ENCODE data around the gene HLA-DQA1.
"Not testable (repeated sequence)": the region's sequence is repeated elsewhere in the genome, so short reads cannot be mapped to it uniquely, and the experiment has no call there.

Gene HLA-DQA1

GRCh38 chr6:32622545-32623401, 14.4 kb upstream of the HLA-DQA1 start:
- DNase-seq: no peak

GRCh38 chr6:32623693-32624092, 13.5 kb upstream of the HLA-DQA1 start:
- DNase-seq: no peak

DNA sequence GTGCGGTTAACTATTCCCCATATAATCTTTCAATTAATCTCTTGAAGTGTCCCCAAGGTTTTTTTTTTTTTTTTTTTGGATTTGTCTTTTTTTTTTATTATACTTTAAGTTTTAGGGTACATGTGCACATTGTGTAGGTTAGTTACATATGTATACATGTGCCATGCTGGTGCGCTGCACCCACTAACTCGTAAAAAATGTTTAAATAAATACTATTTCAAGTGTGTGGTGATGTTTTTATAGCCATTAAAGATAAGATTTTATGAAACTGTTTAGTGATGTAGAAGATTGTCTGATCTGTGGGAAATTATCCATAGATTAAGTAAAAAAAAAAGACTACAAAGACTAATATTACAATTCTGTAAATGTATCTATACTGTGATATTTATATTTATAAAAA, 12.6 kb upstream of the HLA-DQA1 start:
- no peak for DNase-seq

DNA sequence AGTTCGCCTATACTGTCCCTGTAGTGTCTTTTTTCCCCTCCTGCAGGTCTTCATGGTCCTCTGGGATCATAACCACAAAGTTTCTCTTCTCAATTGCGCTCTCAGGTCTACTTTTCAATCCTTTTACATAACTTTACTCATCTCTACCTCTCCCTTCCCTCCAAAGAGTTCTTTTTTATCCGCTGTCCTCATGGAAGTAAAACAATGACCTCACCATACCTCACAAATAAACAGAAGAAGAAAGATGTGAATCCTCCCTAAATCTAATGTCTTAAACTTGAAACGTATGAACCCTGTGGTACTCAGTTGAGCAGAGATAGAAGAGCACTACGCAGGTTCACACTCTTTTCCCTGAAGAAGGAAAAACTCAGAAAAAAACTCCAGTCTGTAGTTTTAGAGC, 12.1 kb upstream of the HLA-DQA1 start:
- no peak for DNase-seq

DNA sequence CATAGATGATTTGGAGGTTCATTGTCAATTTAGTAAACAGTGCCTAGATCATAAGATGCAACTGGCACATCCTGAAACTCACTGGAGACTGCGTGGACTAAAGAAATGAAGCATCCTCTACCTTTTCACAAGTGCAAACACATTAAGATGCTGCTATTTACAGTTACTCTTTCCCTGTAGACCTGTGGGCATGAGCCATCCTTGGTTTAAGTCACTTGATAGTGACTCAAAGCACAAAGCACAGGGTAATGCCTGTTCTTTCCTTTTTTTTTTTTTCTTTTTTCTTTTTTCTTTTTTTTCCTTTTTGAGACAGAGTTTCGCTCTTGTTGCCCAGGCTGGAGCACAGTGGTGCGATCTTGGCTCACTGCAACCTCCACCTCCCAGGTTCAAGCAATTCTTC, 10.0 kb upstream of the HLA-DQA1 start:
- no peak for DNase-seq

DNA sequence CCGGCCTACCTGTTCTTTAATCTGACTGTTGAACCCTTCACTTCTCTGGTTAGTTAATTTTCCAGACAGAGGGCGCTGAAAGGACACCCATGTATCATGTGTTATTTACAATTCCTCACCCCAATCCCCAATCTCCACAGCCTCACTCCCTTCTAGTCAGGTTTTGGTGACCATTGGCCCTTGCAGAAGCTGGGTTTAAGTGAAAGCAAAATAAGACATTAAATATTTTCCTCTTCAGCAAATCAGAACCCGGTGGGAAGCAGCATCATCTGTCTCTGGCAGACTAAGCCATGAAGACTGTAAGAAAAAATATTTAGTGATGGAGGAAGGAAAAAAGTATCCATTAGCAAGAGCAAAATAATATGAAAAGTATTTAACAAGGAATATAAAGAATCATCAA, 9.4 kb upstream of the HLA-DQA1 start:
- DNase-seq: no peak

GRCh38 chr6:32629793-32630192, 7.4 kb upstream of the HLA-DQA1 start:
- DNase-seq: not testable (repeated sequence)

GRCh38 chr6:32635526-32636123, 1.6 kb upstream of the HLA-DQA1 start:
- DNase-seq: no peak

DNA sequence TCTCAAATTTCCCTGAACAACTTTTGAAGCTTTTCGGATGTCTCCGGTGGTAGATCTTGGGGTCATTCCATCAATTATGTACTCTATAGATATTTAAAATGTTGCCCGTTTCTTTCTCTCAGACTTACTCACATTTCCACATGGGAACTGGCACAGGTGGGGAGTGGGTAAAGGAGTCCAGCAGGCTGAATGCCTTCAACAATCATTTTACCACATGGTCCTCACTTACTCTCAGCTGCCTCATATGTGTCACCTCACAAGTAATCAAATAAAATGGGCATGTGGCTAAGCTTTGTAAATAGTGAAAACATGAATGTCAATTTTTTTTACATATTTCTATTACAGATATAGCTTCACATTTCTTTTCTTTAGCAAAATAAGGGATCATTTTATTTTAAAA, 677 bp downstream of the HLA-DQA1 start:
- no peak for DNase-seq

GRCh38 chr6:32638532-32639219, 1.5 kb downstream of the HLA-DQA1 start:
- no peak for DNase-seq

DNA sequence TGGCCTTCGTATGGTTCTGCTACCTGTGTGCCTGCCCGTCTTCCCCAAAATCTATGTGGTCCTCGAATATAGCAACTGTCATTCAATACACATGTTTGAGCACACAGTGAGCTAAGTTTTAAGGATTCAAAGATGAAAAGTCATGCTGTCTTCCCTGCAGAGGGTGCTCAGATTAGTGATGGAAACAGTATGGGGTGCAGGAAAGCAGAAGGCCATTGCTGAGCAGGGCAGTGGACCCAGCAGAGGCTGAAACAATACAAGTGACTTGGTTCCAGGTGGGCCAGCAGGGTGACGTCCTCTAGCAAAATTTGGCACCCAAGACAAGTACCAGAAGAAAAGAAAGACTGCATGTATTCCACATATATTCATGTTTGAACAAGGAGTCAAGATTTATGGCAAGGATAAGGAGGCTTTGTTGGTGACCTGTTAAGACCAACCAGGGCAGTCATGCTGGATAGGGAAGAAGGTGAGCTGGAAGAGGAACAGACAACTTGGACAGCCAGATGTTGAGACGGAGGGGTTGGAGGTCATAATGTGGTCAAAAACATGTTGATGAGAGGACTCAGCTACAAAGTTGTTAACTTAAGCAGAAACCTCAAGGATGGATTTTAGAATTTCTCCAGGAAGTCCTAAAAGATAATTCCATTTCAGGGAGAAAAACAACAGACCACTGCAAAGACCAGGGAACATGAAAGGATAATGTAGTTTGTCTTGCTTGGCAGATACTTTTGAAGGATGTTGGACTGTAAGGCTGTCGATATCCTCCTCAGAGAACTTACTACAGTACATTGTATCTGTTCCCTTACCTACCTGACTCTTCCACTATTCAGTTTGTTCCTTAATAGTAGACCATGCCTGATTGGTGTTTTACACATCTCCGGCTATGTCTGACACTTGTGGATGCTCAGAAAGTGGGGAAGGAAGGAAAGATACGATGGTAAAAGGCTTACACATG, 2.5 kb downstream of the HLA-DQA1 start:
- no peak for DNase-seq

GRCh38 chr6:32641122-32641521, 3.9 kb downstream of the HLA-DQA1 start:
- no peak for DNase-seq

DNA sequence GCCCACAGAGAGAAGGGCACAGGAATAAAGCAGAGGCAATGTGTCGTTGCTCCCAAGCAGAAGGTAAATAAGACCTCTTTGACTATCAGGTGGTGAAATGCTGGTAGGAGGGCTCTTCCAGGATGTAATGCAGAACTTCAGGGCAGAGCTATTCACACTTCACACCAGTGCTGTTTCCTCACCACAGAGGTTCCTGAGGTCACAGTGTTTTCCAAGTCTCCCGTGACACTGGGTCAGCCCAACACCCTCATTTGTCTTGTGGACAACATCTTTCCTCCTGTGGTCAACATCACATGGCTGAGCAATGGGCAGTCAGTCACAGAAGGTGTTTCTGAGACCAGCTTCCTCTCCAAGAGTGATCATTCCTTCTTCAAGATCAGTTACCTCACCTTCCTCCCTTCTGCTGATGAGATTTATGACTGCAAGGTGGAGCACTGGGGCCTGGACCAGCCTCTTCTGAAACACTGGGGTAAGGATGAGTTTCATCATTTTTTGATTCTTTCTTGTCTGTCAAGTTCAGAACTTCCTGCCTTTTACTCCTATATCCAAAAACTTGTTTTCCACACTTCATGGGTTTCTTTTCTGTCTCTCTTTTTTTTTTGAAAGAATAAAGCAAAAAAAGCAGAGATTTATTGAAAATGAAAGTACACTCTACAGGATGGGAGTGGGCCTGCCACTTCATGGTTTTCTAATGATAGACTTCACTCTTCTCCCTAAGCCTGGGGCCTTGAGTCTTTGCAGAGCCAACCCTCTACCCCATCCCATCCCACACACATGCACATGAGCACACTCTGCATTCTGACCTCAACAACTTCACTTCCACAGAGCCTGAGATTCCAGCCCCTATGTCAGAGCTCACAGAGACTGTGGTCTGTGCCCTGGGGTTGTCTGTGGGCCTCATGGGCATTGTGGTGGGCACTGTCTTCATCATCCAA, 4.8 kb downstream of the HLA-DQA1 start:
- not testable (repeated sequence) for DNase-seq

DNA sequence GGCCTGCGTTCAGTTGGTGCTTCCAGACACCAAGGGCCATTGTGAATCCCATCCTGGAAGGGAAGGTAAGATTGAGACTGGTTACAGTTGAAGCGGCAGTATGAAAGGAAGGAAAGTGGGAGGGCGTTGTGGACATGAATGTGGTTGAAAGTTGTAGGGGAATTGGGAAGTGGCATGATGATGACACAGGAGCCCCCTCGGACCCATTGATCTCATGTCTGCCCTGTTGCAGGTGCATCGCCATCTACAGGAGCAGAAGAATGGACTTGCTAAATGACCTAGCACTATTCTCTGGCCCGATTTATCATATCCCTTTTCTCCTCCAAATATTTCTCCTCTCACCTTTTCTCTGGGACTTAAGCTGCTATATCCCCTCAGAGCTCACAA, 5.5 kb downstream of the HLA-DQA1 start:
- DNase-seq: no peak

GRCh38 chr6:32643904-32644303, 6.7 kb downstream of the HLA-DQA1 start:
- DNase-seq: no peak

DNA sequence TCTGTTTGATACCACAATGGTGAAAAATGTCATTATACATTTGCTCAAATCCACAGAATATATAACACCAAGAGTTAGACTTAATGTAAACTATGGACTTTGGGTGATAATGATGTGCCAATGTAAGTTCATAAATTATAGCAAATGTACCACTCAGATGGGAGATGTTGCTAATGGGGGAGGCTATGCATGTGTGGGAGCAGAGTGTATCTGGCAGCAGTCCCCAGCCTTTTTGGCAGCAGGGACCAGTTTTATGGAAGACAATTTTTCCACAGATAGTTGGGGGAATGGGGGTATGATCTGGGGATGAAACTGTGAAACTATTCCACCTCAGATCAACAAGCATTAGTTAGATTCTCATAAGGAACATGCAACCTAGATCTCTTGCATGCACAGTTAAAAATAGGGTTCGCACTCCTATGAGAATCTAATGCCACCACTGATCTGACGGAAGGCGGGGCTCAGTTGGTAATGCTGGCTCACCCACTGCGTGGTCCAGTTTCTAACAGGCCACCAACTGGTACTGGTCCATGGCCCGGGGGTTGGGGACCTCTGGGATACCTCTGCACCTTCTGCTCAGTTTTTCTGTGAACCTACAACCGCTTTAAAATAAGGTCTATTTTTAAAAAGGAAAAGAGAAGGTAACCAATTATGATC, 8.0 kb downstream of the HLA-DQA1 start:
- no peak for DNase-seq

DNA sequence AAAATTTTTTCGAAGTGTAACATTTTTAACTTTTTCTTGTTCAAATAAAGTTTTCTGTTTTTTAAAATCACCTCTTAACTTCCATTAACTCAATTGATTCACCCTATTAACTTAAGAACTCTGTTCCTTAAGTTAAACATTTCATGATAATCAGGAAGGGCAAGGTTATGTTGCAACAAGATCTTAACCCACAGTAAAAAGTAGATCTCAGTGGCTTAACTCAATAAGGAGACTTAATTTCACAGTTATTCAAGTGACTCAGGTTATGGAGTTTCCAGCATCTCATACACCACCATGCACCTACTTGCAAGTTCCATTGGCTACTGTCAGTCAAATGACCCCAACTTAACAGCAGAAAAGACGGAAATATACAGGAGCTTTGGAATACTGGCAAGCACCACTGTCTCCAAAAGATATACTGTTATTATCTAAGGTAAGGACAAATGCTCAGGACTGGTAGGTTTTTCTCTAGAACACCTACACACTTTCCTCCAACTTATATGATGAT, 18.1 kb downstream of the HLA-DQA1 start:
- no peak for DNase-seq

DNA sequence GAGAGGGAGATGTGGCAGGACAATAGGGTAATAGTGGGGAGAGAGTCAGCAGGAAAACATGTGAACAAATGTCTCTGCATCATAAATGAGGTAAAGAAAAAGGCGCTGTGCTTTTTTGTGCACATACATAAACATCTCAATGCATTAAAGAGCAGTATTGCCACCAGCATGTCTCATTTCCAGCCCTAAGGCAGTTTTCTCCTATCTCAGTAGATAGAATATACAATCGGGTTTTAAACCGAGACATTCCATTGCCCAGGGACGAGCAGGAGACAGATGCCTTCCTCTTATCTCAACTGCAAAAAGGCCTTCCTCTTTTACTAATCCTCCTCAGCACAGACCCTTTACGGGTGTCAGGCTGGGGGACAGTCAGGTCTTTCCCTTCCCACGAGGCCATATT, 20.1 kb downstream of the HLA-DQA1 start:
- not testable (repeated sequence) for DNase-seq

DNA sequence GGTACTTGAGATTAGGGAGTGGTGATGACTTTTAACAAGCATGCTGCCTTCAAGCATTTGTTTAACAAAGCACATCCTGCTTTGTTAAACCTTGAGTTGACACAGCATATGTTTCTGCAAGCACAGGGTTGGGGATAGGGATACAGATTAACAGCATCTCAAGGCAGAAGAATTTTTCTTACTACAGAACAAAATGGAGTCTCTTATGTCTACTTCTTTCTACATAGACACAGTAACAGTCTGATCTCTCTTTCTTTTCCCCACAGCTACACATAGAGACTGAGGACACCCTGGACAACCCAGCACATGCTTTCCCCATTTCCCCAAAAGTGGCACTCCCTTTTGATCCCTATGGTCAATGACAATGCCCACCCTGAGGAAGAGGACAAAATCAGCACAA, 20.6 kb downstream of the HLA-DQA1 start:
- DNase-seq: not testable (repeated sequence)

DNA sequence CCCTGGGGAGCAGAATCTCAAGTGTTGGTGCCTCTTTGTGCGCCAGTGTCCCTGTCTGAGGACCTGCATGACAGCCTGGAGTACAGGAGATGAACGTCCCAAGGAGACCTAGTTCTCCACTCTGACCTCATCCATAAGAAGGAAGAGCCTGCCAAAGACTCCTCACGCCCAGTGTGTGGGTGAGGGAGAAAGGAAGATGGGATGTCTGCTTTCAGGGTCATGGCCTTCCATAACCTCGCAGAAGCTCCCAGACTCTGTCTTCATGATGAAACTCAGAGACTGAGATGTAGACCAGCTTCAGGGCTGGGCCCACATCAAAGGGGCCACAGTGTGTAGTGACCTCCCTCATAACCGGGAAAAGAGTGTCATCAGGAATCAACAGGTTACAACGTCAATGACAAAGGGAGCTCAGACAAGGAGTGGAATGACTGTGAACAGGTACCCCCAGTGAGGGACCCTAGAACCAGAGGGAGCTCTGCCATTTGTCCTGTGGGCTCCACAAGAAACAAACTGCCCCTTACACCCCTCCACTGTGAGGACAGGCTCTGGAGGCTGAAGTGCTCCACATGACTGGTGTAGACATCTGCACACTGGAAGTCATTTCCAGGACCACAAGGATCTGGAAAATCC, 21.2 kb downstream of the HLA-DQA1 start:
- DNase-seq: no peak
